Activated T-cell treated with anti-CD3 and anti-CD28 coated beads, Interleukin-2, amount 50 U/mL, for 24 hours (primary cell): ENCODE measurements around the gene PRDM16.

Experiments used
- DNase-seq: peaks from one replicate; pipeline ENCODE4 v3.0.0-alpha.2; 2020
- H3K27ac Mint-ChIP-seq: 2 replicates; pipeline ENCODE4 v1.8.0; 2020; ENCODE audit warnings: mild to moderate bottlenecking, mixed read lengths
- H3K27me3 Mint-ChIP-seq: 2 replicates; pipeline ENCODE4 v1.8.0; 2020; ENCODE audit warnings: mixed read lengths
- H3K36me3 Mint-ChIP-seq: 2 replicates; pipeline ENCODE4 v1.8.0; 2020; ENCODE audit warnings: low read depth, mixed read lengths
- H3K4me1 Mint-ChIP-seq: 2 replicates; pipeline ENCODE4 v1.8.0; 2020; ENCODE audit warnings: low read depth, mixed read lengths
- H3K4me3 Mint-ChIP-seq: 2 replicates; pipeline ENCODE4 v1.8.0; 2020; ENCODE audit warnings: mild to moderate bottlenecking, moderate library complexity, mixed read lengths
- H3K9me3 Mint-ChIP-seq: 2 replicates; pipeline ENCODE4 v1.8.0; 2020; ENCODE audit warnings: mixed read lengths

PRDM16 gene

GRCh38 chr1:3198371-3199271, 129.6 kb downstream of the PRDM16 start:
- Mint-ChIP-seq H3K27me3 (peaks cover 2% of the 10 kb centered on the region), H3K9me3 (no peaks in the 10 kb centered on the region), H3K27ac (no peak overlapping the region), H3K4me3 (no peak overlapping the region), H3K36me3 (no peaks in the 10 kb centered on the region), H3K4me1 (no peaks in the 10 kb centered on the region)
- no peak for DNase-seq

DNA sequence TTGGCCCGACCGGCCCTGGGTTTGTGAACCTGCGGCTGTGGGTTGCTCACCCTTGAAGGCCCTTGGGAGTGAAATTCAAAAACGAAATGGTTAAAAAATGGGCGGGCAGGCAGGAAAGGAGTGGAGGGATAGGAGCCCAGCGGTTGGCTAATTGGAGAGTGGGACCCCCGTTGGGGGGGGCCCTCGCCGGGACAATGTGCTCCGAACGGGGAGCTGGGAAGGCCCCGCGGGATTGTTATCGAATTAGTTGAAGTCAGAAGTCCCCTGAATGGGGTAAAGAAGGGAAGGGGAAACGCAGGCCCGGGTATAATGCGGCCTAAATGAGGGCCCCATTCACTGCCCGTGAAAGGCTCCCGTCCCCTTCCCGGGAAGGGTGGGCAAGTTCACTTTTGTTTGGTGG, 135.7 kb downstream of the PRDM16 start:
- Mint-ChIP-seq H3K27ac (no peak overlapping the region), H3K4me1 (no peaks in the 10 kb centered on the region), H3K9me3 (no peaks in the 10 kb centered on the region), H3K36me3 (no peaks in the 10 kb centered on the region), H3K27me3 (no peaks in the 10 kb centered on the region), H3K4me3 (no peak overlapping the region)
- DNase-seq, result no peak

DNA sequence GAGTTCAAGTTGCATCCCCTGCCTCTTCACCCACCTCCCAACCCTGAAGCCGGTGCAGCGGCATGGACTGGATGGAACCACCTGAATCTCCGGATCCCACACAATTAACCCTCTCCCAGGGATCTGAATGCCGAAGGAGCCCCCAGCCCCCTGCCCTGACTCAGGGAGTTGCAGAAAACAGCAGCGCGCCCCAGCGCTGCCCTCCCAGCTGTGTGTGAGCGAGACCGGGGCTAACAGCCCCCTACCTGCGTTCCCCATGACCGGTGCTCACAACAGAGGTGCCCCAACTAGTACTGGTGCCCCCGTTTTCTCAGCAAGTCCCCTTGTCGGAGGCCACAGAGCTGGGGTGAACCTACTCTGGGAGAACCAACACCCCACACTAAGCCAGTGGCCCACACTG, 136.8 kb downstream of the PRDM16 start:
- DNase-seq, result no peak
- no peak overlapping the region for H3K27ac Mint-ChIP-seq
- no peaks in the 10 kb centered on the region for H3K9me3 Mint-ChIP-seq
- H3K27me3 Mint-ChIP-seq, result no peaks in the 10 kb centered on the region
- H3K4me1 Mint-ChIP-seq, result no peaks in the 10 kb centered on the region
- H3K4me3 Mint-ChIP-seq, result no peak overlapping the region
- no peaks in the 10 kb centered on the region for H3K36me3 Mint-ChIP-seq

- H3K36me3 Mint-ChIP-seq, result no peaks in the 10 kb centered on the region
Measured at GRCh38 chr1:3206696-3207095, 137.7 kb downstream of the PRDM16 start.

GRCh38 chr1:3207217-3207848, 138.3 kb downstream of the PRDM16 start:
- Mint-ChIP-seq H3K27me3 (no peaks in the 10 kb centered on the region), H3K9me3 (no peaks in the 10 kb centered on the region), H3K36me3 (no peaks in the 10 kb centered on the region), H3K4me3 (no peak overlapping the region), H3K27ac (no peak overlapping the region), H3K4me1 (no peaks in the 10 kb centered on the region)
- DNase-seq, result no peak

More at GRCh38 chr1:3206696-3207095, 137.7 kb downstream of the PRDM16 start:
- H3K9me3 Mint-ChIP-seq, result no peaks in the 10 kb centered on the region
- H3K4me1 Mint-ChIP-seq, result no peaks in the 10 kb centered on the region
- DNase-seq, result no peak
- H3K4me3 Mint-ChIP-seq, result no peak overlapping the region
- H3K27me3 Mint-ChIP-seq, result no peaks in the 10 kb centered on the region
- no peak overlapping the region for H3K27ac Mint-ChIP-seq

GRCh38 chr1:3208819-3209200, 139.8 kb downstream of the PRDM16 start:
- DNase-seq, result no peak
- H3K4me1 Mint-ChIP-seq, result no peaks in the 10 kb centered on the region
- no peaks in the 10 kb centered on the region for H3K36me3 Mint-ChIP-seq
- no peak overlapping the region for H3K27ac Mint-ChIP-seq
- H3K4me3 Mint-ChIP-seq, result no peak overlapping the region
- H3K9me3 Mint-ChIP-seq, result no peaks in the 10 kb centered on the region
- no peaks in the 10 kb centered on the region for H3K27me3 Mint-ChIP-seq

DNA sequence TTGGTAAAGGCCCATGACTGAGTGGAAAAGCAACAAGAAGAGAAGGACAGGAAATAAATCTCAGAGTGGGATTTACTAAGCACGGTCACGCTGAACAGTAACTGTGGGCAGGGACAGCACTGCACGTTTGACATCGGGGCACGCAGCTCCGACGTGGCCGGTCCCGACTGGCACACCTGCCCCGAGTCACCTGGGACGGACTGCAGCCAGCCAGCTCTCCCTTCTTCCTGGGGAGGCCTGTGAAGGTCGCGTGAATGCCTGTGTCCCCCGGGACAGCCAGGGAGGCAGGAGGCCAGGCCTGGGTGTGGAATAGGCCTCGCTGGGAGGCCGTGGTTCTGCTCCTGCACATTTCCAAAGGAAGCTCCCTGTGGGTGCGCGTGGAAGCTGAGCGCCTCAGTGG, 140.2 kb downstream of the PRDM16 start:
- Mint-ChIP-seq H3K36me3 (no peaks in the 10 kb centered on the region), H3K27me3 (no peaks in the 10 kb centered on the region), H3K4me3 (no peak overlapping the region), H3K9me3 (no peaks in the 10 kb centered on the region), H3K4me1 (no peaks in the 10 kb centered on the region), H3K27ac (no peak overlapping the region)
- DNase-seq, result no peak

DNA sequence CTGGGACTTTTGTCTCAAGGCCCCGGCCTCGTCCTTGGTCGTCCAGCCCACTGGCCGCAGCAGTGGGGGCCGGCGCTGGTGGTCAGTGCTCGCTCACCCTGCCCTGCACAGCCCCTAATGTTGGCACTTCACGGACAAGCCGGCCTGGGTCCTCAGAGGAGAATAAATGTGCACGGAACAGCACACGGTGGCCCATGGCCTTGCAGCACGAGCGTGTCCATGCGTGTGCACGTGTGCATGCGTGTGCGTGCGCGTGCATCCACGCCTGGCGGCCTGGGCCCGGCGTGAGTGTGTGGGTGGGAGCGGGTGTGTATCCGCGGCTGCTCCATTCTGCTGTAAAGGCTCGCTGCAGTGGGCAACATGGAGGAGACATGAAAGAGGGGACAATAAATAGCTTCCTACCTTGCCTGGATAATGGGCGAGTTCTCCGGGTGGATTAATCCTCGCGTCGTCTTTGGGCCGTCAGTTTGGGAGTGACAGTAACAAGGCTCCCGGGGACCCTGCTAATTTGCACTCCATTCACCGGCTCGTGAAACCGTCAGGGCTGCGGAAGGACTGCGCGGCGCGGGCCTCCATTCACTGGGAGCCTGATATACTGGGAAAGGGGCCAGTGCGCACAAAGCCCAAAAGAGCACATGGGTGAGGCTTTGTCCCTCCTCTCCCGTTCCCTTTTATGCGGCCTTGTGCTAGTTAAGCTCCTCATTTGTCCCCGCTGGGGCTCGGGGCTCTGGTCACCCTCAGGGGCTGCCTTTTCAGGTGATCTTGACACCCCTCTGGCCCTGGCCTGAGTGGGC, 142.8 kb downstream of the PRDM16 start:
- no peaks in the 10 kb centered on the region for H3K9me3 Mint-ChIP-seq
- no peaks in the 10 kb centered on the region for H3K36me3 Mint-ChIP-seq
- no peak for DNase-seq
- H3K27ac Mint-ChIP-seq, result no peak overlapping the region
- H3K4me1 Mint-ChIP-seq, result no peaks in the 10 kb centered on the region
- no peak overlapping the region for H3K4me3 Mint-ChIP-seq
- peaks cover 6% of the 10 kb centered on the region for H3K27me3 Mint-ChIP-seq

DNA sequence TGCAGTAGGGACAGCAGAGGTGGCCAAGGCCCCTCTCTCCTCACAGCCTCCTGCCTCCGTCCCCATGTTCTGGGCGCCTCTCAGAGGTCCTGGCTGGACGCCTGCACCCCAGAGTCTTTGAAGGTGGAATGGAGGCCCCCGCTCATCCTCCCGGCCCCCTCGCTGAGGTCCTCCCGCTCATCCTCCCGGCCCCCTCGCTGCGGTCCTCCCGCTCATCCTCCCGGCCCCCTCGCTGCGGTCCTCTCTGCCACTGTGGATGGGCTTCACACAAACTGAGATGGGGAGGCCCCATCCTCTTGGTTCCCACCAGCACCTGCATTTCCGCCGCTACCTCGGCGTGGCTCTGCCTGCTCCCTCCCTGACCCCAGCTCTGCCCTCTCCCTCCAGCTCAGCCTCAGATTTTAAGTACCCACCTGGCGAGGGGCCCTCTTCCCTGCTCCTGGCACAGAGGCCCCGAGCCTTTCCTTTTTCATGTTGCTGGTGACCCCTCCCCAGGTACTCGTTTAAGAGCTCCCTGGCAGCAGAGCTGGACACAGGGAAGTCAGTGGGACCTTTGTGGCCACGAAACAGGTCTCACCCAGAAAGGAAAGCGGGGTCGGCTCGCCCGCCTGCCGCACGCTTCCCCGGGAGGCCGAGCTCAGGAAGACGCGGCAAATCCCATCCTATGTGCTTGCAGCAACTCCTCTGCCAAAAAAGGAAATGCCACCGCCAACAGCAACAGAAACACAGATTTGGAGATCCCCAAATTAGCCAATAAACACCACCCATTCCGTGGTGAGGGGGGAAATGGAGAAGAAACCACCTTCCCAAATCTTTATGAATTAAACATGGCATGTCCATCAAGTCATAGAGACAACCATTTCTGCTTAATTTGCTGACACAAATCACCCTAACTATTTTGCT, 143.7 kb downstream of the PRDM16 start:
- Mint-ChIP-seq H3K27me3 (peaks cover 6% of the 10 kb centered on the region), H3K27ac (no peak overlapping the region), H3K36me3 (no peaks in the 10 kb centered on the region), H3K9me3 (no peaks in the 10 kb centered on the region), H3K4me1 (no peaks in the 10 kb centered on the region), H3K4me3 (no peak overlapping the region)
- DNase-seq, result no peak

DNA sequence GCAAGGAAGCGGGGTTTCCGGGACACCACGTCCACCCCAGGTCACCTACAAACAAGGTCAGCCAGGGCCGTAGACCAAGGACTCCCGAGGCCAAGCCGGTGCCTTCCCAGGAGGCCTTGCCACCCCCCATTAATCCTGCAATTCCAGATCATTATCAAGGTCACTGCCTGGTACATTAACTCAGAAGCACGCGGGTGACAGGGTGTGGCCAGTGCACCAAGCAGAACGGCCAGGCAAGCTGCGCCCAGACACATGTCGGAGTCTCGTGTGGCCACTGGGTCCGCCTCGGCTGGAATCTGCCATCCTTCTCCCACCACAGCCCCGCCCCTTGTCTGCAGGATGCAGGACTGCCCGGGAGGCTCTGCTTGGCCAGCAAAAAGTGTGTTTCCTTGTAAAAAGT, 144.7 kb downstream of the PRDM16 start:
- Mint-ChIP-seq H3K27me3 (peaks cover 6% of the 10 kb centered on the region), H3K4me3 (no peak overlapping the region), H3K4me1 (no peaks in the 10 kb centered on the region), H3K36me3 (no peaks in the 10 kb centered on the region), H3K9me3 (no peaks in the 10 kb centered on the region), H3K27ac (no peak overlapping the region)
- DNase-seq, result no peak

- H3K9me3 Mint-ChIP-seq, result no peaks in the 10 kb centered on the region
- no peak overlapping the region for H3K4me3 Mint-ChIP-seq
- H3K36me3 Mint-ChIP-seq, result no peaks in the 10 kb centered on the region
- peaks cover 6% of the 10 kb centered on the region for H3K27me3 Mint-ChIP-seq
- DNase-seq, result no peak
- no peaks in the 10 kb centered on the region for H3K4me1 Mint-ChIP-seq
- H3K27ac Mint-ChIP-seq, result no peak overlapping the region
Measured at GRCh38 chr1:3215198-3216014, 146.4 kb downstream of the PRDM16 start.

GRCh38 chr1:3216015-3216391, 147.0 kb downstream of the PRDM16 start:
- Mint-ChIP-seq H3K27me3 (peaks cover 6% of the 10 kb centered on the region), H3K36me3 (no peaks in the 10 kb centered on the region), H3K4me3 (no peak overlapping the region), H3K9me3 (no peaks in the 10 kb centered on the region), H3K27ac (no peak overlapping the region), H3K4me1 (no peaks in the 10 kb centered on the region)
- DNase-seq, result no peak

DNA sequence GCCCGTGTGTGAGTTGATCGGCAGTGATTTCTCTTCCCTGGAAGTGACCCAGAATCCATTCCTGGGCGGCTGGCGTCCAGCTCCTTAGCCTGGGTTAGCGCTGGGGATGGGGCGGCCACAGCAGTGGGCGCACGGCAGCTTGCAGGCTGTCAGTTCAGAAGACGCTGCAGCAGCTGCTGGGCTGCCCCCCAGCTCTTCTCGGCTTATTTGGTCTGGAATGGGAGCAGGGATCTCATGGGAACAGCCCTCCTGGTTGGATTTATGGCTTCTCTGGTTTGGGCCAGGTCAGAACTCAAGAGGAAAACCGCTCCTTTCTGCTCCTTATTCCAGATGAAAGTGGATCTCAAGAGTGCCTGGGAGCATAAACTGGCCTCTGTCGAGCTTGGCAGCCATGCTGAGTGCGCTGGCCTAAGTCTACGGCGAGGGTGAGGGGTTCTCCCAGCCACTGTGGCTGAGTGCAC, 148.2 kb downstream of the PRDM16 start:
- Mint-ChIP-seq H3K9me3 (no peaks in the 10 kb centered on the region), H3K27ac (no peak overlapping the region), H3K27me3 (peaks cover 6% of the 10 kb centered on the region), H3K4me1 (no peaks in the 10 kb centered on the region), H3K4me3 (no peak overlapping the region), H3K36me3 (no peaks in the 10 kb centered on the region)
- DNase-seq, result no peak
